Activated CD4-positive, CD25-positive, alpha-beta regulatory T cell treated with anti-CD3 and anti-CD28 coated beads, Interleukin-2, amount 50 U/mL, for 16 hours (primary cell): ENCODE results near the gene ITGA2.

ENCODE experiments used
- DNase-seq: peaks from one replicate; pipeline ENCODE4 v3.0.0-alpha.2; 2020; ENCODE audit warnings: low read depth, low spot score

The ITGA2 gene

DNA sequence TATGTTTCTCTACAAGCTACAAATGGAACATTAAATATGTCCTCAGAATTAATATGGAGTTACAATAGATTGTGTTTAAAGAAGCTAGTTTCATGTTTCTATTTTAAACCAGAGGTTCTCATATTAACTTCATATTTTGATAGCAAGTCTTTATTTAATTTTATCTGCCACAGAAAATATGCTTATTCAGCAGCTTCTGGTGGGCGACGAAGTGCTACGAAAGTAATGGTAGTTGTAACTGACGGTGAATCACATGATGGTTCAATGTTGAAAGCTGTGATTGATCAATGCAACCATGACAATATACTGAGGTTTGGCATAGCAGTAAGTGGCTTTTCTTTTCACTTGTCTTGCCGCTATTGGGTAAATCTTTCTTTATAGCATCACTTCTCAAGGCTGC is 66.2 kb downstream of the ITGA2 start:
- DNase-seq: no peak

DNA sequence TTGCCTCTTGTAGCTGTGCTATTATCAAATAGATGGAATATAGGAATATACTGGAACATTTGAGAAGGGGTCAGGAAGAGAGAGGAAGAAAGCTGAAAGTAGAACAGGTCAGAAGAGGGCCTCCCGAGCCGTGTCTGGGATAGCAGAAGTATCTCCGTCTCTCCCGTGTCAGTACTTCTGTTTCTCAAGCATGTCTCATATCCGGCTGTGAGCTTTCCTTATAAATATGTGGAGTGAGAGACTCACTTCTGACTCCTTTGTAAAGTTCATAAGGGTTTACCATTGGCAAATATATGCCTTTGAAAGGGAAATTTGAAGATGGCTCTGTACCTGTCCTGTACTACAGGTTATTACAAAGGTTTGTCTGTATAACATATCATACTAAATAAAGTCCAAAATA is 70.1 kb downstream of the ITGA2 start:
- DNase-seq: no peak

DNA sequence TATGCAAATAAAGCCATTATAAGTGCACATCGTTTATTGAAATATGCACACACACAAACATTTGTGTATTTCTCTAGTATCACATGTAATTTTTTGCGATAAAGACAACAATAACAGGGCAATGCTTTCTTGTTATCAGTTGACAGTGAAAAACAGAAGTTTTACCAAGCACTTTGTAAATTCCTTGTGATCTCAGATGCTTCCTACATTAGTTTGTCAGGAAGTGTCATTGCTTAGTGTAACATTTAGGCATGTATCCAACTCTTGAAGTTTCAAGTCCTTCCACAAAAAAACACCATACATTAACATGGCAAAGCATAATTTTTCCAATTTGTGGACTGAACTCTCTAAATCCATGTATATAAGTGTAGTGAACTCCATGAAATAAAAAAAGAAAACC is 74.0 kb downstream of the ITGA2 start:
- no peak for DNase-seq

DNA sequence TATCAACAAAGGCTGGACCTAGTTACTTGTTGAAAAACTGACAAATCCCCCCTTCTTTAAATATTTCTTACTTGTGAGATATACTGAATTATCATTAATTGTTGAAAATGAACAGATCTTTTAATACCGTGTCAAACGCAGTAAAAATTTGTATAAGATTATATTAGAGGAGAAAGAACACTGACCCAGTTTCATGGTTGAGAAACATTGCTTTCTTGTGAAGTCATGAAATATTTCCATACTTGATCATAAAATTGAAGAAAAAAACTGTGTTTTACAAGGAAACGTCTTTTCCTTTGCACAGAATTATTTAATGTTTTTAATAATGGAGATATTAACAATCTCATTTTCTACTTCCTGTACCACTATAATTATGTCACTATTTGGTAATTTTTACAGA is 74.6 kb downstream of the ITGA2 start:
- no peak for DNase-seq

DNA sequence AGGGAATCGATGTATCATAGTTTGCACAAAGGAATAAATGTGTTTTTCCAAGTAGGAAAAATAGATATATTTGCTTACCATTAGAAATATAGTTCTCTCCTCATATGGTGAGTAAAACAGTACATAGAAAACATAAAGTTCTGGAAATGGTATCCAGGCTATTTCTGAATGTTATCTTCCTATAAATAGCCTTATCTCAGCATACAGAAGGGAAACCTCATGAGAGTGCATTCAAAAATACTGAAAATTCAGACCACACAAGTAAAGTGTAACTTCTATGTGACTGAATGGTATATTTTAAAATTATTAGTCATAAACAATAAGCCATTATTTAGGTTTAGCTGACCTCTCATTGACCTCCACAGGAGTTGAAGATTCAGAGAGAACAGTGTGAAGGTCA is 76.9 kb downstream of the ITGA2 start:
- DNase-seq: no peak

DNA sequence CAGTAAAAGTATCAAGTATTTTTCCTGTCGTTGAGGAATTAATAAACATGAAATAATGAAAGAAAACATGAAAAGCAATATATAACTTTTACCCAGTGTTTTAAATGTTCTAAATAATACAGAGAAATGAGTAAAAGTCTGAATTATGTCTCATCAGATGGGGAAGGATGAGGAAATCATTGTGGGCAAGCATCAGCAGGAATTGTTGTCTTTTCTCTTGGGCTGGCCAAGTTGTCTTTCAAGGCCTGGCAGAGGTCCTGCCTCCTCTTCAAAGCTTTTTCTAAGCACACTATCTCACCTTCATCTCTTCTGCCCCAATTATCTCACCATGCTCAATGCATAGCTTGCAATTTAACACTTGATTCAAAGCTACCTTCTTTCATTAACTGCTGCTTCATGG is 78.5 kb downstream of the ITGA2 start:
- DNase-seq: no peak

DNA sequence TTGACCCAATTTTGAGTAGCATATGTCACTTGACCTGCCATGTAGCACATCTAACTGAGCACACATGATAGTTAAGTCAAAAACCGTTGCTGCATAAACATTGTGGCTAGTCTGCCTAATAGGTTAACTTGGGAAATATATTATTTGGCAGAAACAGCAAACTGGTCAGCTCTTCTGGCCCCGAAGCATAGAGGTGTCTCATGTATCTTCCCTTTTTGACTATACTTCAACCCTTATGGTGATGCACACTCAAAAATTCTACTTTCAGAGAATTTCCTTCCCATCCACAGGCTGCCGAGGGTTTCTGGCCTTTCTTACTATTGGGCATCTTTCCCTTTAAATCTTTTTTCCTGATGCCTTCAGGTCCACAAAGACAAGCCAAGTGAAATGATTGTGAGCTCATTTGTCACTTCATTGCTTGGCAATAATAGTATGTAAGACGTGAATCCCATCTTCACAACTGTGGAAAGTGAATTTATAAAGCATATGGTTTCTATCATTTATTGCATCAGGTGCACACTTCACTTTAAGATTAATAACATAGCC is 79.2 kb downstream of the ITGA2 start:
- DNase-seq: no peak

DNA sequence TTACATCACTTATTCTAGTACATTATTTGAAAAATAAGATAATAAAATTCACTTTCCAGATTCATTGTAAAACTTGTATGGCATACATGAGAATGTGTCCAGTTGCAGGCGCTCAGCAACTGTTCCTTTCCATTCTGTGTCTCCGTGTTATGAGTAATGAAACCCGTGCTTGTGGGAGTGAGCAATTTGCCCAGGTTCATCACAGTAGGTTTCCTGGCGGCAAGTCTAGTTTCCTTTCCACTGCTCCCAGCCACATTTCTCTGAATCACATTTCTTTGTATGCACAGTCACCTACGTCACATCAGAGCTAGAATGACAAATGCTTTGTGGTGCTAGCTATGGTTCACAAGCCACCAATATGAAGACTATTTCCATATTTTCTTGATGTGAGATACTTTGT is 80.5 kb downstream of the ITGA2 start:
- DNase-seq: peak; percentile 15

DNA sequence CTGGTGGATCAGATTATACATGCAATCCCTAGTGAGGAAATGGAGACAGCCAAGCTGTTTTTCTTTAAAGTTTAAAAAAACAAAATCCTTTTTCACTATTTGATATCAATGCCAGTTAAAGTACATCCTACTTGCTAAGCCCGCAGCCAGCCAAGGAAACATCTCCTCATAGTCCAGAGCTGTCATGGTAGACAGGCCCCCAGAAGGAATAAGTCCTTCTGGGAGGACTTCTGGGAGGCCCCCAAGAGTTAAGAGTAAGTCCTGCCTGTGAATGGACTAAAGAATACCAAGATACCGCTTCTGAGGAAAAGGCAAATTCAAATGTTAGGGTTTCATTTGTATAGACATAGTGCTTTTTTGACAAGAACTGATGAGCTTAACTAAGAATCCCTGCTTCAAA is 82.1 kb downstream of the ITGA2 start:
- DNase-seq: no peak

DNA sequence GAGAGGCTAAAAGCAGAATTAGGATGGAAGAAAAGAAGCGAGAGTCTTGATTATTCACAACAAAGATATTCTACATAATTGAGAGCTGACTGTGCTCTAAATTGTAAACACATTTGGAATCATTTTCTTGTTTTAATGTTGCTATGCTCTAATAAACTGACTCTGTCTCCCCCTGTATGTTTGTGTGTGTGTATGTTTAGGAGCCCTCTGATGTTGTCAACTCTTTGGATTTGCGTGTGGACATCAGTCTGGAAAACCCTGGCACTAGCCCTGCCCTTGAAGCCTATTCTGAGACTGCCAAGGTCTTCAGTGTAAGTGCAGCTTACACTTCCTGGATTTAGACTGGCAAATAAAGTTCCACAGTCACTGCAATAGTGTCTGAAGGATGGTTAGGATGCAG is 82.6 kb downstream of the ITGA2 start:
- no peak for DNase-seq

DNA sequence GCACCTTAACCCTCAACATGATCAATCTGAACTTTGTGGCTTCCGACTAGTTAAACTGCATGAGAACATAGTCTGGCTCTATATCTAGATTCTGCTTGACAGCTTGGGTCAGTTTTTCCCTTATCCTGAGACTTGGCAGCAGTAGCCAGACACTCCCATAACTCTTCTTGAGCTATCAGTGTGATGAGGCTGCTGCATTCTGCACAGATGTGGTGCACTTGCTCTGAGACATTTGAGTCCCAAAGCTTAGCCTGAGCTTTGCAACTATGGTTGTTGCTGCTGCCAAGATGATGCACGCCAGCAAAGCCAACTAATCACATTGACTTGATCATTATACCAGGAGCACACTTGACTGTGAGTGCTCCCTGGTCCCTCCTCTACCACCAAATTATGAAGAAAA is 84.2 kb downstream of the ITGA2 start:
- no peak for DNase-seq

DNA sequence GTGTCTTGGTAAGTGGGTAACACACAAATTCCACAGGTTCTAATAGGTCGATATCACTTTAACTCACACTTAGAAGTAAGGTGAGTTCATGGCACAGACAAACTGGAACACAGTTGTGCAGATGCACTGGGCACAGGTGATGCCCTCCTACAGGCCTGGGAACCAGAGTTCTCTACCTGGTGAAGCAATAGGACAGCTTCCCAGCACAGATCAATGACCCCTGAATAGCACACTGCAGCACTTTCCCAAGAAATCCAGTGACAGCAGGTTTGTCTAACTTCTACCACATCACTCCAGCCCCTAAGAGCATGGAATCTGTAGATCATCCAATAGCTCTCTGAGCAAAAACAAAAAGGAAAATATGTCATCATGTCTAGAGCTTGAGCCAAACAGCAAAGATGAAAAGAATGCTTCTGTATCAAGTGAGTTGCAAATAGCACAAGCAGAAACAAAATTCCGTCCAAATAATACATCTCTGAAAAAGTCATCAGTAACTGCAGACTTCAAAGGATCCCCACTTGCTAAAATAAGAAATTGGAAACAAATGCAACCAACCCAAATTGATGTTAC is 86.9 kb downstream of the ITGA2 start:
- no peak for DNase-seq

DNA sequence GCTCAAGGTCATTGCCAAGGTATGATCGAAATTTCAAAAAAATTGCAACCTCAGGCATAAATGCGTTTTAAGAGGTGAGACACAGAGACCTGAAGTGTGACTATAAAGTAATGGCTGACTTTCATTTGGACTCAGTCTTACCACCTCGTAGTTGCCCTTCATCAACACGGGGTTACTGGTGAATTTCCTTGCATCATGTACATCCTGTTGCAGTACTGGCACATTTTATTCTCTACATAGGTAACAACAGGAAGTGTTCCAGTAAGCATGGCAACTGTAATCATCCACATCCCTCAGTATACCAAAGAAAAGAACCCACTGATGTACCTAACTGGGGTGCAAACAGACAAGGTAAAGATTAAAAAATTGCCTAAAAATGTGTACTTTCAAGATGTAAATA is 91.1 kb downstream of the ITGA2 start:
- no peak for DNase-seq

DNA sequence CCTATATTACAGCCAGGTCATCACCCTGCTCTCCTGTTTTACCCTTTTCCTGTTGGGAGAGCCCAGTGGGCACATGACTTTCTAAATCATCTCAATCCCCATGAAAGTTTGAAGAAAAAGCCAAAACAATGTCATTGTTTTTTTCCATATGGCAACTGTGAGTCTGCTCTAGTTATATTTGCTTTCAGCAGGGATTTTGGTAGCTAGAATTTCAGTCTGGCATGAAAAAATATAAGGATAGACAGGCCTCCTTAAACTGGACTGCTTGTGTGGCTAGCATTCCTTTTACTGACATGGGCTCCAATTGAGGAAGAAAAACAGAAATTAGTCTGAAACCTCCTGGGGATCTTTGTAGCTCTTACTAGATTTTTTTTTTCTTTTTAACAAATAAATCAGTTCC is 94.8 kb downstream of the ITGA2 start:
- no peak for DNase-seq

DNA sequence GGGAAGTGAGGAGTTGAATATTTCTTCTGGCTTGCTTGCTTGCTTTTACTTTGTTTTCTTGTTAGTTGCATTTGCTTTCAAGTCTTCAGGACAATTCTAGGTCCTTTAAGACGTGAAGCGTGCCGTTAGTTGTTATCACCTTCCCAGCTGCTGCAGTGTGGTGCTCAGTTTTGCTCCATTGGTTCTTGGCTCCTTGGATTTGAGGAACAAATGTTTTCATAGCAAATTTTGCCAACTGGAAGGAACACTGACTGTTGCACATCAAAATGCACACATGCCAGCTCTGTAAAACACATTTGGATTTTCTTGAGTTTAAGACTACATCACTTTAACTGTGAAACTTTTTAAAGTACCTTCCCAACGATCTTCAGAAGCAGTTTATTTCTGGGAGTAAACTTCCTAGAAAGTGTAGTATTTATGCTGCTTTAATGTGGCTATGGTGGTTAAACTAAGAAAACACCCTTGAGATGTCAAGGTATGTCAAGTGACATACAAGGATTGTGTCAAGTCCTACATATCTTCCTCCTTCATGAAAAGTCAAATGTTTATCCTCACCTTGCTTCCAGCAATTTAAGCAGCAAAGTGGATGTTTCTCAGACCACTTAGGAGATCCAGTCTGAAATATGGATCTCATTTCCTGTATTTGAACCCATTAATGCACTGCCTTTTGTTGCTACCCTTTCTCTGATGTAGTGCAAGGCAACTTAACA is 95.5 kb downstream of the ITGA2 start:
- DNase-seq: no peak

DNA sequence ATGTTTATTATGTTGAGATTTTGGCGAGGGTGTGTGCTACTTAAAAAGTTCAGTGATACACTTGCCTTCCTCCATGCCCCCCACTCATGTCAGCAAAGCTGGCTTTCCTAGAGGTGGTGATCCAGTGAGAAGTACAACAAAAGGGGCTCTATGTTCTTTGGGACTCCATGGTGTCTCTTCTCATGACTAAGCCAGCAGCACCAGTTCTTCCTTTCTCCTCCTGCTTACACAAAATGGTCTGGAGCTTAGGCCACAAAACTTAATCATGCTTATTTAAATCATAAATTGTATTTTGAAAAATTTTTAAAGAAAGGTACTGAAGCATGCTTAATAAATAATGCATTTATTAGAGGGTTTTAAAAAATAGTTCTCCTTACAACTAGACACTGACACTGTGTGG is 98.0 kb downstream of the ITGA2 start:
- DNase-seq: no peak

DNA sequence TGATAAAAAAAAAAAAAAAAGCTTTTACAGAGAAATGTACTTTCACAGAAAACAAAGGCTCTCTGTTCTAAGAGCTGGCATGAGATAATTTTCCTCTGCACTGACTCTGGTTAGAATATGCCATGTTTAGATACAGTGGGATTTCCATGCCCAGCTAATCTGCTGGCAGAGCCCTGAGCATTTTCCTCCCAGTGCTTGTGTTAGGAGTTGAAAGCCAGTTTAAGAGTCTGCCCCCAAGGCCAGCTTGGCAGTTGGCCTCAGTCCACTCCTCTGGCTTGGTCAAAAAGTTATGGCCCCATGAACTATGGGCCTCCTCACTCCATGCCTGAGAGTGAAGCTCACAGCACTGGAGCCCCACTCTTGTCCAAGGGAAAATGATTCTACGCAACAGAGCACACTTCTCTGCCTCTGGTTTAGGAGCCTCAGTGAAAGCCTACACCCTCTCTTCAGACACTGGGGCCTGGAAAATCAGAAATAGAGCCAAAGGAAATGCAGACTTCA is 98.5 kb downstream of the ITGA2 start:
- DNase-seq: no peak

DNA sequence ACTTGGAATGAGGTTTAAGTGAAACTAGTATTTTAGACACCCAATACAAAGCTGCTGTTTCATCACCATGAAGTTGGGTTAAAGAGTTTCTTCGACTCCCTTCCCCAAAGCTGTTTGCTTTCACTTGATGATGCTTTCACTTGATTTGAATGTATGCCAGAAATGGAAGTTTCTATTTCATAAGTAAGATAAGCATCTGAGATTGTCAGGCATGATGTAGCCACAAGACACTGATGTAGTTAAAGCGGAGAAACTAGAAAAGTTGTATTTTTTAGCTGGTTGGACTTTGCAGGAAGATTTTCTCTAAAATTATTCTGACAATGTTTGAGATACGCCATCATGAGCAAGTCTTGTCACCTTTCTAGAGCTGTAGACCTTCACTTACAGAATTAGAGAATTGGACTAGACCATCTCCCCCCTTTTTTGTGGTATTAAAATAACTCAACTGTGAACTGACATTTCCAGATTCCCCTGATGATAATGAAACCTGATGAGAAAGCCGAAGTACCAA is 100.4 kb downstream of the ITGA2 start:
- DNase-seq: no peak

DNA sequence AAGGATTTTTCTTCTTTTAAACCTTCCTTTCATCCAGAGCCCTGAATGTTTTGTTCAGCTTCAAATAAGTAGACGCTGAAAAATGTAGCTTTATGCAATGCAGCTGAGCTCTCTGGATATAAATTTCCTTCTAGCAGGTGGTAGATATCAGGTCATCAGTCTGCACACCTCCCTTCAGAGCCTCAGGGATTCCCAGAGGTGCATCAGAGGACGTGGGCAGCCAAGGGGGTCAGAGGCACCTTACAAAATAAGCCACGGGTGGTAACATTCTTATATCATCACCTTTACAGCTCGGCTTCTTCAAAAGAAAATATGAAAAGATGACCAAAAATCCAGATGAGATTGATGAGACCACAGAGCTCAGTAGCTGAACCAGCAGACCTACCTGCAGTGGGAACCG is 101.1 kb downstream of the ITGA2 start:
- no peak for DNase-seq

DNA sequence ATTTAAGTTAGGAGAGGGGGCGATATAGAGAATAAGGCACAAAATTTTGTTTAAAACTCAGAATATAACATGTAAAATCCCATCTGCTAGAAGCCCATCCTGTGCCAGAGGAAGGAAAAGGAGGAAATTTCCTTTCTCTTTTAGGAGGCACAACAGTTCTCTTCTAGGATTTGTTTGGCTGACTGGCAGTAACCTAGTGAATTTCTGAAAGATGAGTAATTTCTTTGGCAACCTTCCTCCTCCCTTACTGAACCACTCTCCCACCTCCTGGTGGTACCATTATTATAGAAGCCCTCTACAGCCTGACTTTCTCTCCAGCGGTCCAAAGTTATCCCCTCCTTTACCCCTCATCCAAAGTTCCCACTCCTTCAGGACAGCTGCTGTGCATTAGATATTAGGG is 102.1 kb downstream of the ITGA2 start:
- no peak for DNase-seq

DNA sequence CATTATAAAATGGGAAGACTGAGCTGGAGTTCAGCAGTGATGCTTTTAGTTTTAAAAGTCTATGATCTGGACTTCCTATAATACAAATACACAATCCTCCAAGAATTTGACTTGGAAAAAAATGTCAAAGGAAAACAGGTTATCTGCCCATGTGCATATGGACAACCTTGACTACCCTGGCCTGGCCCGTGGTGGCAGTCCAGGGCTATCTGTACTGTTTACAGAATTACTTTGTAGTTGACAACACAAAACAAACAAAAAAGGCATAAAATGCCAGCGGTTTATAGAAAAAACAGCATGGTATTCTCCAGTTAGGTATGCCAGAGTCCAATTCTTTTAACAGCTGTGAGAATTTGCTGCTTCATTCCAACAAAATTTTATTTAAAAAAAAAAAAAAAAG is 103.1 kb downstream of the ITGA2 start:
- no peak for DNase-seq

DNA sequence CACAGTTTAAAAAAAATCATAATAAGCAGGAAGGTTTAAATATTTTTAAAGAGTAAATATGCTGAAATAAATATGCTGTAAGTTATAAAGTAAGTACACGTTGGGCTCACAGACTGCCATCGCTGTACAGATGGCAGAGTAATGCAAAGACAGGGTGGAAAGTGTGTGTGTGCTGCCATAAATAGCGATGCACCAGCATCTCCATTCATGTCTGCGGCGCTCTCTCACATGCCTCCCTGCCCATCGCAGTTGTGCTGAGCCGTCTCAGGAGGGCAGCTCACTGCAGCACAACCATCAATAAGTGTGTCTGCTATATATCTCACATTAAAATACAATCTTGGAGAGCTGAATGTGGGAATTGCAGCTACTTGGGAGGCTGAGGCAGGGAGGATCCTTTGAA is 106.1 kb downstream of the ITGA2 start:
- no peak for DNase-seq

DNA sequence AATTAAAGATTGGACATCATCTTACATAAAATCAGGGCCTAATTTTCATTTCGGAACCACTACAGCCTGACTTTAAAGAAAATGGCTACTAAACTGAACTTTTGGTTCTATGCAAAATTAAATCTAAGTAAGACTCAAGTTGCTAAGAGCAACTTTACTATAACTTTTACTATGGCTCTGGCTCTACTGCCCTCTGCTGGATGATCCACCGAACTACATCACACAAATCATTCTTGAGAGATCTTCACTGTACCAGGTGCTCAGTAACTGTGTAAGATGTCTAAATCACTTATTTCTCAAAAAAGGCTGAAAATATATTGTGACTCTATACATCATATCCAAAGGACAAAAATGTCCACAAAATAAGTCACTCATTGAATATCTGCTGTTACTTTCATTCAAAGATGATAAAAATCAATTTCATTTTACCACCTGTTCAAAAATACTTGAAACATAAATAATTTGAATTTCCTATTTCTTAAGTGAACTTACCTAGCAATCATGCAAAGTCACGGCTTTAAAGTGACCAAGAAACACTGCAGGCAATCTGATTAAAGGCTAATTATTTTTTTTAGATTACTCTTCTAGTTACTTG is 106.9 kb downstream of the ITGA2 start:
- DNase-seq: peak; percentile 61
